SK-N-MC (cell line): Measurements from ENCODE around the gene CLCN6.

Experiments used
- EZH2 ChIP-seq: fragments of 200-600 bp; sonication (generic); IDR thresholded peaks from one replicate; pipeline ENCODE4 v1.6.1; 2017; ENCODE audit warnings: antibody characterized with exemption
- POLR2AphosphoS5 ChIP-seq: IDR thresholded peaks from 2 replicates; pipeline ENCODE4 v1.6.1; 2012; ENCODE audit warnings: mild to moderate bottlenecking, low read depth, low read length, borderline replicate concordance

- TF ChIP-seq EZH2 (no peak), POLR2AphosphoS5 (no peak)
These were observed 18.1 kb upstream of the CLCN6 start for GRCh38 chr1:11787804-11788436.
